ENCODE results near the gene SYNGR2. TPM values are rescaled to one million over a fixed set of nuclear protein-coding genes. Genes with fewer than 3 reads are reported as not detected.
A peak's percentile ranks its signal among the peaks of the same experiment; 100 is the strongest.

The SYNGR2 gene
- total RNA-seq, 1 donor from 2014 or later: 636 TPM

GRCh38 chr17:78154903-78155811 lies 13.2 kb upstream of the SYNGR2 start:
- Mint-ChIP-seq H3K9me3 (no peaks in the 10 kb centered on the region), H3K27me3 (no peaks in the 10 kb centered on the region), H3K4me1 (peaks cover 82% of the 10 kb centered on the region), H3K27ac (peak overlapping the region; percentile 97), H3K36me3 (ENCODE audit: low read depth) (no peaks in the 10 kb centered on the region), H3K4me3 (peak overlapping the region; percentile 72)
- CTCF ChIA-PET: interaction anchor here (0.6 to 1.2 kb wide), 3 partner anchors 22 to 1973 kb away, joined by 3 to 4 read pairs (median 3); partner anchors contain the start of gene TNRC6C
- intact Hi-C loops (cut with micrococcal nuclease): loop anchor here (1.0 to 10.0 kb wide), 6 partner anchors 8 to 690 kb away; partner anchors contain the start of gene SYNGR2
- DNase-seq: no peak
- peak; percentile 74 for ATAC-seq (ENCODE audit: low read depth)
- POLR2A ChIA-PET: interaction anchor here (0.7 to 48.2 kb wide), 3 partner anchors 18 to 1186 kb away, joined by 9 to 2404 read pairs (median 1040); partner anchors contain the start of genes AFMID, SYNGR2, TK1 and TMC6
- TF ChIP-seq CTCF (IDR thresholded peaks at IDR 0.05): no peak

- peak; percentile 12 for ATAC-seq (ENCODE audit: low read depth)
- TF ChIP-seq CTCF (IDR thresholded peaks at IDR 0.05): no peak
- peaks cover 58% of the 10 kb centered on the region for H3K4me1 Mint-ChIP-seq
- H3K36me3 Mint-ChIP-seq (ENCODE audit: low read depth): no peaks in the 10 kb centered on the region
- no peaks in the 10 kb centered on the region for H3K27me3 Mint-ChIP-seq
- CTCF ChIA-PET: no interaction called here
- H3K4me3 Mint-ChIP-seq: peak overlapping the region; percentile 42
- peak overlapping the region; percentile 81 for H3K27ac Mint-ChIP-seq
- no peaks in the 10 kb centered on the region for H3K9me3 Mint-ChIP-seq
- POLR2A ChIA-PET: interaction anchor here (0.6 to 48.2 kb wide), 4 partner anchors 14 to 582 kb away, joined by 3 to 2404 read pairs (median 1204); partner anchors contain the start of genes AFMID, C17orf99, SYNGR2 and TK1
- intact Hi-C loops (cut with micrococcal nuclease): loop anchor here (10.0 kb wide), 1 partner anchor 695 kb away; no protein-coding TSS in a partner anchor
- DNase-seq: no peak
These were observed 8.7 kb upstream of the SYNGR2 start for GRCh38 chr17:78159575-78160158.

- H3K4me1 Mint-ChIP-seq: peaks cover 40% of the 10 kb centered on the region
- H3K27me3 Mint-ChIP-seq: no peaks in the 10 kb centered on the region
- TF ChIP-seq CTCF (IDR thresholded peaks at IDR 0.05): no peak
- no peak overlapping the region for H3K4me3 Mint-ChIP-seq
- ATAC-seq (ENCODE audit: low read depth) (no peak), DNase-seq (no peak)
- intact Hi-C loops (cut with micrococcal nuclease): no loop called here
- H3K9me3 Mint-ChIP-seq: no peaks in the 10 kb centered on the region
- no peak overlapping the region for H3K27ac Mint-ChIP-seq
- no peaks in the 10 kb centered on the region for H3K36me3 Mint-ChIP-seq (ENCODE audit: low read depth)
- ChIA-PET POLR2A (interaction anchor here (0.6 to 48.2 kb wide), 5 partner anchors 9 to 196 kb away, joined by 3 to 2404 read pairs (median 6); partner anchors contain the start of genes AFMID, C17orf99, SOCS3 and SYNGR2), CTCF (interaction anchor here (2.9 kb wide), 1 partner anchor 12 kb away, joined by 10 read pairs; no protein-coding TSS in a partner anchor)
These were observed 4.3 kb upstream of the SYNGR2 start for GRCh38 chr17:78163881-78164747.

- TF ChIP-seq CTCF (IDR thresholded peaks at IDR 0.05): no peak
- intact Hi-C loops (cut with micrococcal nuclease): no loop called here
- Mint-ChIP-seq H3K27me3 (no peaks in the 10 kb centered on the region), H3K4me3 (no peak overlapping the region), H3K9me3 (no peaks in the 10 kb centered on the region), H3K36me3 (ENCODE audit: low read depth) (peaks cover 7% of the 10 kb centered on the region), H3K27ac (no peak overlapping the region), H3K4me1 (peaks cover 36% of the 10 kb centered on the region)
- ATAC-seq (ENCODE audit: low read depth): no peak
- no peak for DNase-seq
- POLR2A ChIA-PET: interaction anchor here (0.8 to 48.2 kb wide), 4 partner anchors 9 to 195 kb away, joined by 3 to 2404 read pairs (median 1204); partner anchors contain the start of genes AFMID, C17orf99, SOCS3 and SYNGR2
- CTCF ChIA-PET: no interaction called here
These were observed 3.4 kb upstream of the SYNGR2 start for GRCh38 chr17:78164748-78165607.

Measured in activated B cell treated with CpG ODN at 0.5 μM for 24 hours (primary cell).